T-helper 2 cell (primary cell): ENCODE data around the gene SORBS2.
"Not testable (repeated sequence)": the region's sequence is repeated elsewhere in the genome, so short reads cannot be mapped to it uniquely, and the experiment has no call there.

Source experiments
- DNase-seq, 5 experiments: peaks; one replicate each; pipeline versions ENCODE4 v3.0.0 to v3.0.0-alpha.2; 2012 to 2022

Gene SORBS2

DNA sequence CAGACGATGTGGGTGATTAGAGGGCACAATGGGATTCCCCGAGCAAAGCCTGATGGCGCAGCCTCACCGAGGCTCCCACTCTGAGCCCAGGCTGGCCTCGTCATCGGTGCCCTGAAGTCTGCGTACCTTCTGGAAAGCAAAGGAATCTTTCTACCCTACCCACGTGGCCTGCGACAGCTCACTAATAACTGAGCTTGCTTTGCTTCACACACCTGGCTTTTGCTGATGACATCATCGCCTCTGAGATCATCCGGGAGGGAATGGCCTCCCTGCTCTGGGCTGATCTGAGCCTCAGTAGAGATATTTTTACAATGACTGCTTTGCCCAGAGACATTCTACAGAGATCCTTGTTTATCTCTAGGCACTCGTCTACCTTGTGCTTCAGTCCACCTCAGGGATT lies 231.3 kb downstream of the SORBS2 start:
- DNase-seq = no peak

DNA sequence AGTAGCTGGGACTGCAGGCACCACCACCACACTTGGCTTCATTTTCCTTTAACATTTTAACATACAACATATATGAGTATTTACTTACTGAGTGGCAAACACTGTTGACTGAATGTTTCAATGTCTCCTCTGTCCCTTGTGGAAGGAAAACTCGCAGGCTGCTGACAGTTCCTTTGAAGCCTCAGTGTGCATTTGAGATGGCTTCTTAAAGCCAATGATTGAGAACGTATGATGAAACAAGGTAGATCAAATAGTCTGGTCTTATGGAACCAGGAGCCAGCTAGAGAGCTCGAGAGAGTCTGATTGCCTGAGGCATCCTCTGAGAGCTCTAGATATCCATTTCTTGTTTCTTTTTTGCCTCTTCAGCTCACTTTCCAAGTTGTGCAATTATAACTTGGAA lies 233.7 kb downstream of the SORBS2 start:
- DNase-seq = no peak

DNA sequence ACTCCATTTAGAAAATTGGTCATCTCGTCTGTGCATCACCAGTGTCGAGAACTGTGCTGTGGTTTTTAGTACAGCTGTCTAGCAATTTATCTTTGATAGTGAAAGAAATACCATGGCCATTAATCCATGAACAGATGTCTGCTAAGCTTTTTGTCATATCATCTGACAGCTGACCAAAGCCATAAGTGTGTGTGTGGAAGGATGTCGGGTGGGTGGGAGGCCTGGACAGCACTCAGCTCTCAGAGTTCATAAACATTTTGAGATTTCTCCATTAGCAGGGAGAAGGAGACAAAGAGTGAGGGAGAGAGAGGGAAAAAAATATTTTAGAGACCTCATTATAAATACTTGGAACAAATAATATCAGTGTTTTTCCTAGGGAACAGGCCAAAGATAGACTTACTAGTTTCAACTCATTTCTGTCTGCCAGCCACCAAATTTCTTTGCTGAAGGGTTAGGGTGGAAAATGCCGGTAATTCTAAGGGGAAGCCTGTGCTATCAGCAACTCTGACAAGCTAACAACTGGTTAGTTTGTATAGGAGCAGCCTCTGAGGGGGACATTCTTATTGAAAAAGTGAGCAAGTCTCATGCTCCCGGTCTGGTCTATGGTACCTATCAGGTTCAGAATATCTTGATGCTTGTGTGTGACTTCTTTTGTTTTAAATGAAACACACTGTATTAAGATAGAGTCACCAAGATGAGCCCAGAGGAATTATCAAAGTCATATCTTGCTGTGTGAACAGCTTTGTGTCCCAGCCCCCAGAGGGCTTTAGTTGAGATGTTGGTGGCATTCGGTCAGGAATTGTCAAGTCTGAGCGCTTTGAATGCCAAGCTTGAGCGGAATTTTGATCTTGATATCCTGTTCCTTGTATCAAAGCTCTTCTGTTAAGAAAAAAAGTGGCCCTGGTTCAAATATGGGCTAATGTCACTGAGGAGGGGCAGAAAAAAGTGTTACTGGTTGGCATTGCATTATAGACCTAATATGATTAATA lies 234.7 kb downstream of the SORBS2 start:
- no peak for DNase-seq

DNA sequence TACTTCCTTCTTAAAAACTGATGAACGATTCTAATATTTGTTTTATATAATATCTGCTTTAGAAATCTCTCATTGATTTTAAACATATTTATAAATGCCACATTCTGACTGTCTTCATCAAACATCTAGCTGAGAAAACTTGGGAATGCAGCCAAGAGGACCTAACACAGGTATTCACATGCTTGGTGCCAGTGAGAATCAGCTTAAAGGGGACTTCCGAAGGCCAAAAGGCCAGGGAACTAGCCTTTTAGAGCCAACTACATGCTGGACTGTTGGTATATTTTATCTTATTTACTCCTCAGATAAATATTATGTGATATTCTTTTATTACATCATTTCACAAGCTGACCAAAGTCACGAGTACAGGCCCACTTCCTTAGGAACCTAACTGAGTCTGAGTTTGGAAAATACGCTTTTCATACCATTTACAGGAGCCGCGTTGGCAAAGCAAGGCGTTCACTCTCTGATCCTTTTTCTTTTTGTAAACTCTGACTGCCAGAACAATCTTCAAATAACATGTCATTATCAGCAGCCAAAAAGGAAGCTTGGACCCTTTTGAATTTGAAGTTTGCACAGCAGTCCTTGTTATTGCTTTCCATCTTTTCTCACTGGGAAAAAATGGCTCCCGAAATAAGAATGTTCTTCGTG lies 235.6 kb downstream of the SORBS2 start:
- no peak for DNase-seq

DNA sequence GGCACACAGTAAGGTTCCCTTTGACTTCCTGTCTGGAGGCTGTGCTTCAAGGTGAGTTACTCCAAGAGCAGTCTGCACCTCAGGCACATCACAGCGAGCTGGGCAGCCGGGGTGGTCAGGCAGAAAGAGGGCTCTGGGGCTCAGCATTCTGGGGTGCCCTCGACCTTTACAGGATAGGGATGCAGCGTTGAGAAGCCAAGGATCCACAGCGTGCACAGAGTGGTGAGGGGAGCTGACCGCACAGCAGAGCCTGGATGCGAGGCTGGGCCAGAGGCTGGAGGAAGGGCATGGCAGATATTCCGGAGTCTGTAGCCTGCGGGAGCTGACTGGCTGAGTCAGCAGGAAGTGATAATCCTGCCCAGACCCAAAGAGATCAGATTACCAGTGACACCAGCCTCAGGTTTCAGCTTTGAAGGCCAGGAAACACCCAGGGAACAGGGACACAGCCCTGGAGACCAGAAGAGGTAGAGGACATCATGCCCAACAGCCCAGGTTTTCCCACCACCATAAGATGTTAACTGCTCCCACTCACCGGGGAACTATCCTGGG lies 238.3 kb downstream of the SORBS2 start:
- no peak for DNase-seq

DNA sequence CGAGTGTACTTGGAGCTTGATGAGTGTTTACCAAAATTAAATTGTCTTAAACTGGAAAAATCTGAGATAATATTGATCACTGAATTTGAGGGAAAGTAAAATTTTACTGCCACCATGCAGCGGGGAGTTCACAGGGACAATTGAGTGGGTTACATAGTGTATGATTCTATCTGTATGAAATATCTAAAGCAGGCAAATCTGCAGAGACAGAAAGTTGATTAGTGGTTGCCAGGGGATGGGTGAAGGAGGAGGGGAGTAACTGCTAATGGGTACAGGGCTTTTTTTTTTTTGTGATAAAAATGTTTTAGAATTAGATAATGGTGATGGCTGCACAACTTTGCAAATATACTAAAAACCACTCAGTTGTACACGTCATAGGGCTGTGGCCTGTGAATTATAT lies 241.3 kb downstream of the SORBS2 start:
- no peak for DNase-seq

DNA sequence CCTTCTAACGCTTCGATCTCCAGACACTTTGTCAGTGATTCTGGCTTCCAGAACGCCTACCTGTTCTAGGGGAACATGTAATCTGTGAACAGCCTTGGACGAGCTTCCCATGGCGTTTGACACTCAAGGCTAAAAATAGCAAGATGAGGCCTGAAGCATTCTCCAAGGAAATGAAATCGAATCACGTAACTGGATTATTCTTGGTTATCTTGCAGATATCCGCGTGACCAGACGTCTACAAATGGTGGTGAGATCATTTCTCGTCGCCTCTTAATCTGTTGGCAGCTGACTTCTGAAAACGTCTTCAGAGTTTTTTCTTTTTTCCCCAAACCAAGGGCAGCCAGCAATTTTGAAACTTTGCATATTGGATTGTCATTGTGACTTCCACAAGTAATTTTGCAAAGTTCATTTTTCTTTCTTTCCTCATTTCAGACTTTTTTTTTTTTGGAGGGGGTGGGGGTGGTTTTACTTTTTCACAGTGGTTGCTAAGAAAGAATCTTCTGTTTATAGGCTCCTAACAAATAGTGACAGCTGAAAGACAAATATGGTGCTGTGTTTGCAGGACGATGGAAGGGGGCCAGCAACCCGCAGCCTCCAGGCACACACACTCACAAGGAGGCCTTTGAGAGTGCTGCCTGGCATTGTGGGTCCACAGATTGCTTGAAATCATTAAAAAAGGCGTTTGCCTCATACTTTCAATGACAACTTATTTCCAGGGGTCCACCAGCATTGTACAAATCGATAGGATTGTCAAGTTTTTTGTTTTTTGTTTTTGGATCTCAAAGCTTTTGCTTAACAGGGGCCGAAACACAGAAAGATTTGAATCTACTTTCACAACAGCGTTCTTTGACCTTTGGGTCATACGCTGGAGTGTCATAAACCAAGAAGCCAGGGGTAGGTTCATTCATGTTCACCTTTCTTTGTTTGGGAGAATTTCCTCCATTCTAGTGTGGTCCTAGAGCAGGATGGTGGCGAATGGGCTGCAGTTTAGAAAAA lies 244.3 kb downstream of the SORBS2 start:
- no peak for DNase-seq

DNA sequence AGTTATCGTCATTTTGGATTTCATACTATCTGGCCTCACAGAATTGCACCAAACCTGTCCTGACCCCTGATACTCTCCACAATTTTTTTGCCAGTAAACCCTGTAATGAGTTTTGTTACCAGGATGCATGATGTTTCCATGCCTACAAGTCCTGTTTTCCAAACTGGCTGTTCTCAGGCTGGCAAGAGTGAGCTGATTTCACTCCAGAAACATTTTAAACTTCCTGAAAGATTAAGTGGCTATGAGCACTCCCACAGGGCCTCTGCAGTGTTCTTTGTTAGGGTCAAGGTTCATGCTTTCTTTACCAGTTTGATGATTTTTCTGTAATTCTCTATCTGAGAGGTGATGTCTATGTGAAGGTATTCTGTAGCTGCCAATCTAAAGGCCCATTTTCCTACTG lies 245.0 kb downstream of the SORBS2 start:
- DNase-seq = no peak

DNA sequence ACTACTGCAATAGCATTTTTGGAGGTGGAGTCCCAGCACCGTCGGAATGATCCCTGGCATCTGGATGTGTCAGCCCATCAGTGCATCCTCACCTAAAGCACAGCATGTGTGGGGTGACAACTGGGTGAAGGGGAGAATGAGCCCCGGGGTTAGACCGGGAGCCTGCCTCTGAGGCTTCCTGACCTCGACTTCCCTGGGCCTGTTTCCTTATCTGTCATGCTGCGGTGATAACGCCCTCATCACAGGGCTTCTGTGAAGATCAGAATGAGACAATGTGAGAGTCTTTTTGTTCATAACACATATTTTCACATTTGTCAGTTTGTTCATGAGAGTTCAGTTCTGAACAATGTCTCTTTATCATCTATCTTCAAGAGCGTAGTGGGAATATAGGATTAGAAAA lies 245.6 kb downstream of the SORBS2 start:
- DNase-seq = peak in 1 of 5 experiments; percentile 78

DNA sequence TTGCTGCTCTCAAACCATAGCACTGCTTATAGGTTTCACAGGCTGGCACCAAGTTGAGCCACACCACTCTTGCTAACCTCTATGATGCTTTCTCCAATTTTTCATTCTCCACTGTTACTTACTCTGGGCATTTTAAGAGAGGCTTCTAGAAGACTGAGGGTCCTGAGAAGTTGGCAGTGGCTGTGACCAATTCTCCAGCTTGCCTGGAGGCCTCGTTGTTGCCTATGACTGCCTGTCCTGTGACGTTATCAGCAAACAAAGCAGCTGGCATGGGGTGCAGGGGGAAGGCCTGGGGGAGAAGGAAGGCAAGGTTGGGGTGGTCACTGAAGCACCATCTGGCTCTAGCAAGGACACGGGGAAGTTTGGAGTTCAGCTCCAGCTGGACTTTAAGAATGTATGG lies 246.3 kb downstream of the SORBS2 start:
- DNase-seq = no peak

DNA sequence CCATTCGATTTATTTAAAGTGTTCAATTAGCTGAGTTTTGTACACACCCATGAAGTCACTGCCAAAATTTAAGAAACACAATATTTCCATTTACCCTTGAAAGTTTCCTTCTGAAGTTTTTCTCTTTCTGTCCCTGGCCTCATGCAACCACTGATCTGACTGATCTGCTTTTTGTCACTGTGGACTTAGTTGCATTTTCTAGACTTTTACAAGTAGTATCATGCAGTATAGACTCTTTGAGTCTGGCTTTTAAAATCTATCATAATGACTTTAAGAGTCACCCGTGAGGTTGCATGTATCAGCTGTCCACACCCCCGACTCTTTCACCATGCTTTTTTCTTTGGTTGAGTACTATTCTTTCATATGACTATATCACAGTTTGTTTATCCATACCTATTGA lies 247.6 kb downstream of the SORBS2 start:
- no peak for DNase-seq

DNA sequence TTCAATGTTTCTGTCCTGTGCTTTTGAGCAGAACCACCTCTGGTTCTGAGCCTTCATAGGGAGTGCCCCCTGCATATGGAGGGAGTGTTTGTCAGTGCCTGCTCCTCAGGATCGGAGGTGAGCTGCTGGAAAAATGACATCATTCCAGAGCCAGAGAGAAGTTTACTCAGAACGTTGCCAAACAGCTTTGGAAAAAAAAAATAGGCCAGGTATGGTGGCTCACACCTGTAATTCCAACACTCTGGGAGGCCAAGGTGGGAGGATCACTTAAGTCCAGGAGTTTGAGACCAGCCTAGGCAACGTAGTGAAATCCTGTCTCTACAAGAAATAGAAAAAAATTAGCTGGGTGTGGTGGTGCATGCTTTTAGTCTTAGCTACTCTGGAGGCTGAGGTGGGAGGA lies 249.5 kb downstream of the SORBS2 start:
- no peak for DNase-seq

DNA sequence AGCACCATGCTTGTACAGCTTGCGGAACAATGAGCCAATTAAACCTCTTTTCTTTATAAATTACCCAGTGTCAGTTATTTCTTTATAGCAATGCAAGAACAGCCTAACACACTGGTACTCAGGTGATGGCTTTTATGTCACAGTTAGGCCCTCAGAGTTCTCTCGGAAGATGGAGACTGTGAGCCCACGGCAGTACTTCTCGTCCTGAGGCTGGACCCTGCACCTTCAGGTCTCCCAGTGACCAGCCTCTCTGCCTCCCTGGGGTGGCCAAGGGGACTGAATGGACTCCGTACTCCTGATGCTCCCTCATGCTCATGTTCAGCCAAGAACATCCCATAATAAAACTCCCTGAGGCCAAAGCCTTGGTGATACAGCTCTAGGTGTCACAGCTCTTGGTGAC lies 251.7 kb downstream of the SORBS2 start:
- DNase-seq = no peak

DNA sequence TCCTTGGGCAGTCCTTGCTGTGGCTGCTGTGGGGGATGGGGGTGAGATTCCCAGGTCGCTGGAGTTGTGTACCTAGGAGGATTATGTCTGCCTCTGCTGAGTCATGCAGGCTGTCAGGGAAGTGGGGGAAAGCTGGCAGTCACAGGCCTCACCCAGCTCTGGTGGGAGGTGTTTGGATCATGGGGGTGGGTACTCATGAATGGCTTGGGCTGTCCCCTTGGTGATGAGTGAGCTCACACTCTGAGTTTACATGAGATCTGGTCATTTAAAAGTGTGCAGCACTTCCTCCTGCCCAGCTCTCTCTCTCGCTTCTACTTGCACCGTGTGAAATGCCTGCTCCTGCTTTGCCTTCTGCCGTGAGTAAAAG lies 252.1 kb downstream of the SORBS2 start:
- no peak for DNase-seq

DNA sequence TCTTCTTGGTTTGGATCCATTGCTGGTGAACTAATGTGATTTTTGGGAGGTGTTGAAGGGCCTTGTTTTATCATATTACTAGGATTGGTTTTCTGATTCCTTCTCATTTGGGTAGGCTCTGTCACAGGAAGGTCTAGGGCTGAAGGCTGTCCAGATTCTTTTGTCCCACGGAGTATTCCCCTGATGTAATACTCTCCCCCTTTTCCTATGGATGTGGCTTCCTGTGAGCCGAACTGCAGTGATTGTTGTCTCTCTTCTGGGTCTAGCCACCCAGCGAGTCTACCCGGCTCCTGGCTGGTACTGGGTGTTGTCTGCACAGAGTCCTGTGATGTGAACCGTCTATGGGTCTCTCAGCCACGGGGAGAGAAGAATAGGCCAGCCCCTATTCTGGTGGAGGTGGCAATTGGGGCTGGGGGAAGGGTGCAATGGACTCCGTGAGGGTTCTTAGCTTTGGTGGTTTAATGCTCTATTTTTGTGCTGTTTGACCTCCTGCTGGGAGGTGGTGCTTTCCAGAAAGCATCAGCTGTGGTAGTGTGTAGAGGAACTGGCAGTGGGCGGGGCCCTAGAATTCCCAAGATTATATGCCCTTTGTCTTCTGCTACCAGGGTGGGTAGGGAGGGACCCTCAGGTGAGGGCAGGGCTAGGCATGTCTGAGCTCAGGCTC lies 252.6 kb downstream of the SORBS2 start:
- DNase-seq = not testable (repeated sequence)

DNA sequence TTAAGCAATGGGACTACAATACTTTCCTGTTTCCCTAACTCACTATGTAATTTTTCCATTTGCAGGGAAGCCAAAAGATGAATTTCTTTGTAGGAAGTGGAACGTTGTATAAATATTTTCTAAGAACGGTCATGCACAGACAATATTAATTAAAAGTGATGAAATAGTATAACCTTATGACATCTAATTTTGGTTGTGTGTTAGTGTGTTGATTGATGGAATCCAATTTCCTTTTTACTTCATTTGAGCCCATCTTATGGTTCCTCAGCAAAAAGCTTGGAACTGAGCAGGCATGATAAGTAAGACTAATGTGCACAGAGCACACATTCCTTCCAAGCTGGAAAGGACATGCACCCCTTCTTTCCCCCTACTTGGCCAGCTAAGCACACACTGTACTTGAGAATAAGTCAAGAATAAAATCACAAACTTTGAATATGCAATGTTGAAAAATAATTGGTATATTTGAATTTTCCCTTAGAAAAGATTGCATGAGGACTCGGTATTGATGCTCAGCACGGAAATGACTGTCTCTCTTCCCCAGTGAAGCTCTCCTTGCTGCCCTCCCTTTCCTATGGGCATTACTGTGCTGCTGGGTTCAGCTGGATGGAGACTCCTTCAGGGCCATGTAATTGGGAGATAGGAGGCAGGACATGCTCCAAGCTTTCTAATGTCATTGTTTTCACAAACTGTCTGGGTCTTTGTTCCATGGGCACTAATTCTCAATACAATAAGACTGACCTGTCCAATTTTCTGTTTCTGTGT lies 257.4 kb downstream of the SORBS2 start:
- DNase-seq = no peak

DNA sequence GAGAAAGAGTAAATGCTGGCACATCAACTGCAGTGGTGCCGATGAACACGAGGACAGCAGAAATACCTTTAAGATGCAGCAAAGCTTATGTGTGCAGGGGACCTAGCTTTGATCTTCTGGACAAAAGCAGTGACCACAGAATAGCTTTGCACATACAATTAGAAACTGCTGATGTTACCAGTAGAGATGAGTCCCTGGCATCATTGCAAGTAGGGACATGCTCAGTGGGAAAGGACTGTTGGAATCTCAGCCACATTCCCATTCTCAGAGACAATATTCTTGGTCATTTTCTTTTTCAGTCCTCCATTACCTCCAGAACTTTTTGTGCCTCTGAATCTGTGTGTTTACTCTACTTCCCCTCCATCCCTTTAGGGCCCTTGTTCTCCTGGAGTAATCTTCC lies 259.7 kb downstream of the SORBS2 start:
- no peak for DNase-seq

DNA sequence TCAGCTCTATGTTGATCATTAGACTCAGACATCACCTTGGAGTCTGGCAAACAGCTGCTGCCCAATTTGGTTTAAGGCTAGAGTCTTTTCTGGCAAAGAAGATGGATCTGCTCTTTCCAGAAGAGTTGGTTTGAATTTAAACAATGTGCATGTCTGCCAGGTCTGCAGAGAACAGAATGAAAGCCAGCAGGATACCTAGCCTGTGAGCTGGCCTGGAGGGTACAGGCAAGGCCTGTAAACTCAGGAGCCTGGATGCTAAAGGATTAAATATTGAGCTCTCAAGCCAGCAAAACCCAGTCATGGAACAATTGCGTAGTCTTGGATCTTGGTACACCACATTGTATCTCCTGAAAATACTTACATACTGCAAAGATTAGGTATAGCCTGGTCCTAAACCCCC lies 261.1 kb downstream of the SORBS2 start:
- no peak for DNase-seq

DNA sequence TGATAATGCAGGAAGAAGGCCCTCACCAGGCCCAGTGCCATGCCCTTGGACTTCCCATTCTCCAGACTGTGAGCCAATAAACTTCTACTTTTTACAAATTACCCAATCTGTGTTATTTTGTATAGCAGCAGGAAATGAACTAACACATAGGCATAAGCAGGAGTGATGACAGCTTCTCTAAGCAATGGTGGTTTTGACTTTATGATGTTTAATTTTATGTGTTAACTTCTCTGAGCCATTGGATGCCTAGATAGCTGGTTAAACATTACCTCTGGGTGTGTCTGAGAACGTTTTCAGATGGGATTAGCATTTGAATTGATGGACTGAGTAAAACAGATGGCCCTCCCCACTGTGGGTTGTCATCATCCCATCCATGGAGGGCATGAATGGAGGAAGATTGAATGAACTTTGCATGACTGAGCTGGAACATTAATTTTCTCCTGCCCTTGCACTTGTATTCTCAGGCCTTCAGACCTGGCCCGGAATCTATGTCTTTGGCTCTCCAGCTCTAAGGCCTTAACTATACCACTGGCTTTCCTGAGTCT lies 262.8 kb downstream of the SORBS2 start:
- DNase-seq = no peak

DNA sequence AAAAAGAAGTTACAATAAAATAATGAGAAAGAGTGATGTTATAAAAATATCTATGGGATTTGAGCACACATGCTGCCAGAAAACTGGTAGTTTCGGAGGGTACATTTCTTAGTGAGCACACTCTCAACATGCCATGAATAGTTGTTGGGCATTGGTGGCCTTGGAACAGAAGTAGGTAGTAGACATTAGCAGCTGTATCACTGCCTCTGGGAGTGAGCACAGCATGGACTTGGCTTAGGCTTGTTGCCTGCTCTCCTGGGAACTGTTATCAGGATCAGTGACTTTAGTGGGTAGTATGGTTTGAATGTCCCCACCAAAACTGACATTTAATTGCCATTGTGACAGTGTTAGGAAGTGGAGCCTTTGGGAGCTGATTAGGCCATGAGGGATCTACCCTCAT lies 263.4 kb downstream of the SORBS2 start:
- DNase-seq = no peak

DNA sequence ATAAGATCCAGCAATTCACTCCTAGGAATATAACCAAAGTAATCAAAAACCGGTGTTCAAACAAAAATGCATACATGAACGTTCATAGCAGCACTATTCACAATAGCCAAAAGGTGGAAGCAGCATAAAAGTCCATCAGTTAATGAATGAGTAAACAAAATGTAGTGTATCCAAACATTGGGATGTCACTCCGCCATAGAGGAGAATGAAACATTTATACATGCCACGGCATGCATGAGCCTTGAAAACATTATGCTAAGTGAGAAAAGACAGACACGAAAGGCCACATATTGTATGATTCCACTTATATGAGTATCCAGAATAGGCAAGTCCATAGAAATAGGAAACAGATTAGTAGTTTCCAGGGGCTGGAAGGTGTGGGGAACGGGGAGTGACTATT lies 265.7 kb downstream of the SORBS2 start:
- DNase-seq = no peak
